Activated CD8-positive, alpha-beta memory T cell treated with anti-CD3 and anti-CD28 coated beads for 1 hour (primary cell): ENCODE results near the gene ZNF350.
"Not testable (repeated sequence)": the region's sequence is repeated elsewhere in the genome, so short reads cannot be mapped to it uniquely, and the experiment has no call there.

Experiments used
- DNase-seq, 2 donors: peaks; one replicate each; pipeline ENCODE4 v3.0.0-alpha.2; 2020; ENCODE audit warnings: low read depth in 1 of 2; ENCODE audit errors: extremely low read depth in 1 of 2

Gene ZNF350

DNA sequence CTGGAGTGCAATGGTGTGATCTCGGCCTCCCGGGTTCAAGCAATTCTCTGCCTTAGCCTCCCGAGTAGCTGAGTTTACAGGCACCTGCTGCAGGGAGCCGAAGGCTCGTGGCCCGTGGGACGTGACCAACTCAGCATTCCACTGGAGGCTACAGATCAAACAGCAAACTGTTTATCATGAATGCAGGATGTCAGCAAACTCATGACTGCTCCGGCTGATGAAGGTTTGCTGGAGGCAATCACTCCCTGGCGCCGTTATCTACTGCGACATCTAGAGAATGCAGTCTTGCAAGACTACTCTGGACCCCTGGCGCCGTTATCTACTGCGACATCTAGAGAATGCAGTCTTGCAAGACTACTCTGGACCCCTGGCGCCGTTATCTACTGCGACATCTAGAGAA is 10.9 kb downstream of the ZNF350 start:
- DNase-seq: not testable (repeated sequence)

DNA sequence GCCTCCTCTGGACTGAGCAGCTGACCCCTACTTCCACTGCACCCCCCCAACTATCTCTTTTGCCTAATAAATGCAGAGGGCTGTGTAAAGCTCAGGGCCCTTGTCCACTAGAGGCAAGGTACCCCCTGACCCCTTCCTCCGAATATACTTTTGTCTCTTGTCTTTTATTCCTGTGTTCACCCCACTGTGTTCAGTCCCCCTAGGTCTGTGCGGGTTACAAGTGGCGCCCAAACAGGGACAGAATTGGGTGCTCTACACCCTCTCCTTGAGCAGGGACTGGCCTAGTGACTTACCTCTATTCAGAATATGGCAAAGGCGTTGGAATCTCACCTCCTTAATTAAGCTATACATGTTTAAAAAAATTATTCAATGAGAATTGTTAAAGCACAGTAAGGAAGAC is 15.0 kb downstream of the ZNF350 start:
- no peak for DNase-seq

DNA sequence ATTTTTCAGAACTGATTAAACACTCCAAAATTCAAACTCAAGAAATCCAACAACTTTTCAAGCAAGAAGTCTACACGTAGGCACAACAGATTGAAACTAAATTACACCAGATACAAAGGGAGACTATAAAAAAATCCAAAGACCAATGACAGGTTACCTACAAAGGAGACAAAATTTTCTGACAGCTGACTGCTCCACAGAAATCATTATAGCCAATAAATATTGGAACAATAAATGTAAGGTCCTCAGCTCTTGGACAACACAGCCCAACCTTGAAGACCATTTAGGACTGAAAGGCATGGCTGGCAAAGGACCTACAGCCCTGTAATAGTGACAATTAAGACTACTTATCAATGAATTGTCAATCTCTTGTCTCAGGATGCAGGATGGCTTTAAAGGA is 15.9 kb downstream of the ZNF350 start:
- no peak for DNase-seq

DNA sequence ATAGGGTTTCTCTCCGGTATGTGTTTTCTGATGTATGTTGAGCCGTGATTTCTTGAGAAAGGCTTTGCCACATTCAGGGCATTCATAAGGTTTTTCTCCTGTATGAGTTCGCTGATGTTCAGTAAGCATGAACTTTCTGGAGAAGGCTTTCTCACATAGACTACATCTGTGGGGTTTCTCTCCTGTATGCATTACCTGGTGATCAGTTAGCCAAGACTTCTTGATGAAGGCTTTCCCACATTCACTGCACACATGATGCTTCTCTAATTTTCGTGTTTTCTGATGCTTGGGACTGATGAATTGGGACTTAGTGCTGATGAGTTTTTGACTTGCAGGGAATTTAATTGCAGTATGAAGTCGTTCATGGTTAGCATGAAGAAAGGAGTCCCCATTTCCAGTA is 21.1 kb downstream of the ZNF350 start:
- no peak for DNase-seq

DNA sequence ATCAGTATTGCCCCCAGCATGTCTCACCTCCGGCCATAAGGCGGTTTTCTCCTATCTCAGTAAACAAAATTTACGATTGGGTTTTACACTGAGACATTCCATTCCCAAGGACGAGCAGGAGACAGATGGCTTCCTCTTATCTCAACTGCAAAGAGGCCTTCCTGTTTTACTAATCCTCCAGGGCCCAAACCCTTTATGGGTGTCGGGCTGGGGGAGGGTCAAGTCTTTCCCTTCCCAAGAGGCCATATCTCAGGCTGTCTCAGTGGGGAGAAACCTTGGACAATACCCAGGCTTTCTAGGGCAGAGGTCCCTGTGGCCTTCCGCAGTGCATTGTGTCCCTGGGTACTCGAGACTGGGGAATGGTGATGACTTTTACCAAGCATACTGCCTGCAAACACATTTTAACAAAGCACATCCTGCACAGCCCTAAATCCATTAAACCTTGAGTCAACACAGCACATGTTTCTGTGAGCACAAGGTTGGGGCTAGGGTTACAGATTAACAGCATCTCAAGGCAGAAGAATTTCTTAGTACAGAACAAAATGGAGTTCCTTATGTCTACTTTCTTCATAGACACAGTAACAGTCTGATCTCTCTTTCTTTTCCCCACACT is 25.9 kb downstream of the ZNF350 start:
- not testable (repeated sequence) for DNase-seq

DNA sequence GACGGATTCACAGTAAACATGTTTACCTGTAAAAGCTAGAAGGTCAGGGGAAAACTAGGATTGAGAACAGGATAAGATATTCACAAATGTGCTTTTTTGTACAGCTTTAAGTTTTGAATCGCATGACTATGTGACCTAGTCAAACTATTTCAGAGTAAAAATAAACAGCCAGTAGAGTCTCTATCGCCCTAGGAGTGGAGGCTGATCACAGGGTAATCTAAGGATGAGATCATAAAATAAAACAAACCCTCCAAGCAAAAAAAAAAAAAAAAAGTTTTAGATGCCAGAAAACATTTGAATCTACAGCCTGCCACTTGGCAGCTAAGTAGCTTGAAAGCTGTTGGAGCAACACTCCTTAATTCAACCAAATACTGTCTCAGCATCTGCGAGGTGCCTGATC is 26.8 kb downstream of the ZNF350 start:
- no peak for DNase-seq

DNA sequence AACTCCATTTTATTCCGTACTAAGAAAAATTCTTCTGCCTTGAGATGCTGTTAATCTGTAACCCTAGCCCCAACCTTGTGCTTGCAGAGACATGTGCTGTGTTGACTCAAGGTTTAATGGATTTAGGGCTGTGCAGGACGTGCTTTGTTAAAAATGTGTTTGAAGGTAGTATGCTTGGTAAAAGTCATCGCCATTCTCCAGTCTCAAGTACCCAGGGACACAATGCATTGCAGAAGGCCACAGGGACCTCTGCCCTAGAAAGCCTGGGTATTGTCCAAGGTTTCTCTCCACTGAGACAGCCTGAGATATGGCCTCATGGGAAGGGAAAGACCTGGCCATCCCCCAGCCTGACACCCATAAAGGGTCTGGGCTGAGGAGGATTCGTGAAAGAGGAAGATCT is 28.8 kb downstream of the ZNF350 start:
- DNase-seq: not testable (repeated sequence)

DNA sequence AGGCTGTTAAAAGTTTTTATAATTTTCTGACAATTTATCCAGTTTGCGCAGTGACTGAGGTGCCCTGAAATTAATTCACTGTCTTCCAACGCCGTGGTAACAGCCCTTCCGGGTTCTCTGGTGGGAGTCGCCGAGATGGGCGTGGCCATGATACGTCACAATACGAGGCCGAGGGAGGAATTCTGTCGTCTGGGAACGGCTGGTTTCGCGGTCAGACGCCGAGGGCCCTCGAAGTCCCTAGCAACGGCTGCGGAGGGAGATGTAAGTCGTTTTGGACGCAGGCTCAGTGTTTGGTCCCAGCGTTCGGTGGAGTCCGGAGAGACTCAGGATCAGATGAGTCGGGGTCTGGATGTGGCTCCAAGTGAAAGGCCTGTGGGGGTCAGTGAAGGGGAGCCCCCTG is 37.7 kb downstream of the ZNF350 start:
- no peak for DNase-seq

DNA sequence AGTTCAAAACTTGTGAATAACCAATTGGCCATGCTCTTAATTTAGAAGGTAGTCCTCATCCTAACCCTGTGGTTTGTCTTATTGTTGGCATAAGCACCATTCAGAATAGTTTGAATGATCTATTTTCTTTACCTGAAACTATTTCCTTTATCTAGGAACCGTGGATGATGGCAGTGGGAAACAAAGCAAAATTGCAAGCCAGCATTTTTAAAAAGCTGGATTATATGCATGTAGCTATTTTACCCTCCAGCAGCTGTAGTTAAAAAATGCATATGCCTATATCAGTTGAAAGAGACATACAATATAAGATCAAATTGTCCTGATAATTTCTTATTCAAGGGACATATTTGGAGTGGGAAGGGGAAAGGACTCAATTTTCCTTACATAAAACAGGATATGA is 40.0 kb downstream of the ZNF350 start:
- no peak for DNase-seq

DNA sequence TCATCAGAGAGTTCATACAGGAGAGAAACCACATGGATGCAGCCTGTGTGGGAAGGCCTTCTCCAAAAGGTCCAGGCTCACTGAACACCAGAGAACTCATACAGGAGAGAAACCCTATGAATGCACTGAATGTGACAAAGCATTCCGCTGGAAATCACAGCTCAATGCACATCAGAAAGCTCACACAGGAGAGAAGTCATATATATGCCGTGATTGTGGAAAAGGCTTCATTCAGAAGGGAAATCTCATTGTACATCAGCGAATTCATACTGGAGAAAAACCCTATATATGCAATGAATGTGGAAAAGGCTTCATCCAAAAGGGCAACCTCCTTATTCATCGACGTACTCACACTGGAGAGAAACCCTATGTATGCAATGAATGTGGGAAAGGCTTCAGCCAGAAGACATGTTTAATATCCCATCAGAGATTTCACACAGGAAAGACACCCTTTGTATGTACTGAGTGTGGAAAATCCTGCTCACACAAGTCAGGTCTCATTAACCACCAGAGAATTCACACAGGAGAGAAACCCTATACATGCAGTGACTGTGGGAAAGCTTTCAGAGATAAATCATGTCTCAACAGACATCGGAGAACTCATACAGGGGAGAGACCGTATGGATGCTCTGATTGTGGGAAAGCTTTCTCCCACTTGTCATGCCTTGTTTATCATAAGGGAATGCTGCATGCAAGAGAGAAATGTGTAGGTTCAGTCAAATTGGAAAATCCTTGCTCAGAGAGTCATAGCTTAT is 41.7 kb downstream of the ZNF350 start:
- no peak for DNase-seq

DNA sequence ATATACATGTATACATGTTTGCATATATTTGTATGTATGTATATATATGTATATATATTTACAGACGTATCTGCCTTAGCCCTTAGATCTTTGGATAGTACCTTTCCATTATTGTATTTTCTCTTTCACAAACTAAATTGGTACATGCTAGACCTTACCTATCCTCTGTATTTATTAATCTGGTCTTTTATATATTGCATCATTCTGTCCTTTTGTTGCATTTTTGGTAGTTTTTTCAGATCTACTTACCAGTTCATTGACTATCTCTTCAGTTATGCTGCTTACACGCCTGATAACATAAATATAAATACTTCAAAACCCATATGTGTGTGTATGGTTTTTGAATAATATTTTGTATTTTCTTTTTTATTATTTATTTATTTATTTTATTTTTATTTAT is 47.7 kb downstream of the ZNF350 start:
- DNase-seq: no peak

DNA sequence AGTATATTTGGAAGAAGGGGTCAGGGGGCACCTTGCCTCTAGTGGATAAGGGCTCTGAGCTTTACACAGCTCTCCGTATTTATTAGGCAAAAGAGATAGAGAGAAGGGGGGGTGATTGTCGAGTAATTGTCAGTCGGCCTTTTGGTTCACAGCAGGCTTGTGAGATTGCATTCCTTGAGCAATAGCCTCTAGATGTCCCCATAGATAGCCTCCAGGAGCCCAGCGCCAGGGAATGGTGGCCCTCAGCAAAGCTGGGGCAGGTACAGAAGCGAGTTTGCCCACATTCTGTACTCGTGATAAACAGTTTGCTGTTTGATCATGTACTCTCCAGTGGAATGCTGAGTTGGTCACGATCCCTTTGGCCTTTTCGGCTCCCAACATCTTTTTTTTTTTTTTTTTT is 54.7 kb downstream of the ZNF350 start:
- DNase-seq: no peak

DNA sequence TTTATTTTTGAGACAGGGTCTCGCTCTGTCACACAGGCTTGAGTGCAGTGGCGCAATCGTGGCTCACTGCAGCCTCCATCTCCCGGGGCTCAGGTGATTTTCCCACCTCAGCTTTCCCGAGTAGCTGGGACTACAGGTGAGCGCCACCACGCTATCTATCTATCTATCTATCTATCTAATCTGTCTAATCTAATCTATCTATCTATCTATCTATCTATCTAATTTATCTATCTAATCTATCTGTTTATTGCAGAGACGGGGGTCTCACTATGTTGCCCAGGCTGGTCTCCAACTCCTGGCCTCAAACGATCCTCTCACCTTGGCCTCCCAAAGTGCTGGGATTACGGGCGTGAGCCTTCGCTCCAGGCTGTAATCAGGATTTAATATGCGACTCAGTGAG is 58.8 kb downstream of the ZNF350 start:
- no peak for DNase-seq

DNA sequence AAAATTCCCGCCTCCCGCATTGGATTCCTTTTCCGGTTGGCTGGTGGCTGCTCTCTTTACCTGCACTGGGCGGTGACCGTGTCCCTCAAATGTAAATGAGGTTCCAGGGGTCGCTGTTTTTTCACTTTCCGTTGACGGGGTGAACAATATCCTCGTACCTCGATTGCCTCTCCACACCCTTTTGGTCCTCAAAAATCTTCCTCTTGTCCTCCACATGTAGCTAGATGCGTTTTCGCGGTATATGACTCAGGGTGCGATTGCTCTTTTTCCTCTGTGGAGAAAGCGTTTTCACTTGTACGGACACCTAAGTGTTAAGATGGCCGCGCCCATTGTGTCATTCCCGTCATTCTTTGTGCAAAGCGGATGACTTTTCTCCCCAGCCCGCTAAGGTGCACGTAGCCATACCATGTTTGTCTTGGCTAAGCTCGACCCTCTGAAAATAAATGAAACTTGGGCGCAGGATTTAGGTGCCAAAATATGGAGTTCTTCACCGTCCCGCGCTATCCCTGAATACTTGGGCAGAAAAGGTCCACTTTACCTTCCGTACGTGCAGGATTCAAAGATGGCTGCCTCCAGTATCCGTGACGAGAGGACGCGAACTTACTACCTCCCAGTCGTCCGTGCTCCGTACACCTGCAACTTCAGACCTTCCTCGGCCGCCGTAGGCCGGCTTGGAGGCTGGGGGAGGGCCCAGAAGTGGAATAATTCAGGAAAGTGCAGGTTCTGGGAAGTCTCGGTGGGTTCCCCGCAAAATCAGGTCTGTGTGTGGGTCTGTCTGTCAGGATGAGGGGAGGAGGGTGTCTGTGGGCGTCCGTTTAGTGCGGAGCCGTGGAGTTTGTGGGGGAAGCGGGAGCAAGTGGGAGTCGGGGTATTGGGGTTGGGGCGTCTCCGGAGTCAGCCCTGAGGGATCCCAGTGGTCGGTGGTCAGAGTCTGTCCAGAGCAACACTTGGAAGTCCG is 59.6 kb downstream of the ZNF350 start, which contains the start of gene ZNF613:
TSS of gene ZNF613 (plus strand) at position 689 of the 958 bp plus-strand sequence. CDS start 8,749 bp downstream, outside the sequence.
- peak; percentile 68 to 73 for DNase-seq

DNA sequence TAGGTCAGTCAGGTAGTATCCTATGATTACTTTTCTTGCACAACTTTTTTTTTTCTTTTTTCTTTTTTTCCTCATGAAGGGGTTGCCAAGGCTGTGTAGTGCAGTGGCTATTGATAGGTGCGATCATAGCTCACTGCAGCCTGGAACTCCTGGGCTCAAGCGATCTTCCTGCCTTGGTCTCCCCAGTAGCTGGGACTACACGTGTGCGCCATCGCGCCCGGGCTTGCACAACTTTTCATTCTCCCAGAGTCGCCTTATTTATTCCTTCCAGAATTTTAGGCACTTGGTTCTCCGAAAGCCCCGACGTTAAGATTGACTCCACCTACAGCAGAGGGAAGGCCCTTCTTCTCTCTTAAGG is 60.2 kb downstream of the ZNF350 start:
- no peak for DNase-seq

DNA sequence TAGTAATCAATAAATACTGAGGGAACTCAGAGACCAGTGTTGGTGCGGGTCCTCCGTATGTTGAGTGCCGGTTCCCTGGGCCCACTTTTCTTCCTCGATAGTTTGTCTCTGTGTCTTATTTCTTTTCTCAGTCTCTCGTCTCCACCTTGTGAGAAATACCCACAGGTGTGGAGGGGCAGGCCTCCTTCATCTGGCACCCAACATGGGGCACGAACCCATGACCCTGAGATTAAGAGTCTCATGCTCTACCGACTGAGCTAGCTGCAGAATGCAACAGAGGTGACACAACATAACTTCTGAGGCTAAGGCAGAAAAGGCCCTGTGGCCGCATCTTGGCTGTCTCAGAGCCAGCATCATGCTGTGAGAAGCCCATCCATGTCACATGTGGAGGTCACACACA is 64.7 kb downstream of the ZNF350 start:
- DNase-seq: no peak

DNA sequence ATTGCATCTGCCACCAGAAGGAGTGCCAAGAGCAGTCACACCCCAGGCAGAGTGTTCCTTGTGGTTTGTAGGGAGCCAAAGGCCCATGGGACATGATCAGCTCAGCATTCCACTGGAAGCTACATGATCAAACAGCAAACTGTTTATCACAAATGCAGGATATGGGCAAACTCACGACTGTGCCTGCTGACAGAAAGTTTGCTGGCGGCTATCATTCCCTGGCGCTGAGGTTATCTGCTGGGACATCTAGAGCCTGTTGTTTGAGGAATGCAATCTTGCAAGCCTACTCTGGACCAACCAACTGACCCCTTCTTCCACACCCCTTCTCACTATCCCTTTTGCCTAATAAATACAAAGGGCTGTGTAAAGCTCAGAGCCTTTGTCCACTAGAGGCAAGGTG is 67.0 kb downstream of the ZNF350 start:
- DNase-seq: no peak

DNA sequence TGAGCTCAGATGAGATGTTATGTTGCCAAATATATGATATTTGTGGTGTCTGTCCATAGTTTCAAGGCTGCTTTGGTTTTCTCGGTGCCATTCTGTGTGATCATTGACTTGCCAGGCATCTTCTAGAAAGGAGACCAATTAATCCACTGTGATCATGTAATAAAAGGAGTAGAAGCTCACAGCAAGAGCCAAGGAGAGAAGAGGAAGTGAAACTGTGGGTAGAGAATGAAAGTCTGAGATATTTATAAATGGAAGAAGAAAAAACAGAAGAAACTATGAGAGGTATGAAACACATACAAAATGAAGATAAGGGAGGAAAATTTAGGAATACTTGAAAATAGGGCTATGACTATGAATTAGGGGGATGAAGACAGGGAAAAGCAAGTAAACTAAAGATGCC is 70.5 kb downstream of the ZNF350 start:
- no peak for DNase-seq

DNA sequence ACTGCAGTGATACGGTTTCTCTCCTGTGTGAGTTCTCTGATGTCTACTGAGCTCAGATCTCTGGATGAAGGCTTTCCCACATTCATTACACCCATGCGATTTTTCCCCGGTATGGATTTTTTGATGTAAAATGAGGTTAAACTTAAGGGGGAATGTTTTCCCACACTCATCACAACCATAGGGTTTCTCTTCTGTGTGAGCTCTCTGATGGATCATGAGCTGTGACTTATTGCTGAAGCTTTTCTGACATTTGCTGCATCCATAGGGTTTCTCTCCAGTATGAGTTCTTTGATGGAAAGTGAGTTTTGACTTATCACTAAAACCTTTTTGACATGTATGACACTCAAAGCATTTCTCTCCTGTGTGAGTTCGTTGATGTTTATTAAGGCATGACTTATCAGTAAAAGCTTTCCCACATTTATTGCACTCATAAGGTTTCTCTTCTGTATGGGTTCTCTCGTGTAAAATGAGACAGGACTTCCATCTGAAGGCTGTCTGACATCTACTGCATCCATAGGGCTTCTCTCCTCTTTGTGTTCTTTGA is 71.2 kb downstream of the ZNF350 start:
- DNase-seq: no peak
